ENCODE results near the gene ACADS.

- TF ChIP-seq ISL1 (CRISPR knock-in tag; IDR thresholded peaks at IDR 0.05): no peak
- TF ChIP-seq PPARA (CRISPR knock-in tag; IDR thresholded peaks at IDR 0.05; ENCODE audit: borderline replicate concordance): no peak
- no peak for TF ChIP-seq ZFP30 (CRISPR knock-in tag; IDR thresholded peaks at IDR 0.05)
- TF ChIP-seq BACH2 (CRISPR knock-in tag; IDR thresholded peaks at IDR 0.05; ENCODE audit: borderline replicate concordance): no peak
- no peak for TF ChIP-seq ZNF70 (CRISPR knock-in tag; IDR thresholded peaks at IDR 0.05)
- TF ChIP-seq SNAI2 (CRISPR knock-in tag; IDR thresholded peaks at IDR 0.05): no peak
- no peak for TF ChIP-seq GLIS3 (CRISPR knock-in tag; IDR thresholded peaks at IDR 0.05)
- no peak for TF ChIP-seq ARNTL (CRISPR knock-in tag; IDR thresholded peaks at IDR 0.05; ENCODE audit: borderline replicate concordance, low read depth)
- TF ChIP-seq, protein P1, sequence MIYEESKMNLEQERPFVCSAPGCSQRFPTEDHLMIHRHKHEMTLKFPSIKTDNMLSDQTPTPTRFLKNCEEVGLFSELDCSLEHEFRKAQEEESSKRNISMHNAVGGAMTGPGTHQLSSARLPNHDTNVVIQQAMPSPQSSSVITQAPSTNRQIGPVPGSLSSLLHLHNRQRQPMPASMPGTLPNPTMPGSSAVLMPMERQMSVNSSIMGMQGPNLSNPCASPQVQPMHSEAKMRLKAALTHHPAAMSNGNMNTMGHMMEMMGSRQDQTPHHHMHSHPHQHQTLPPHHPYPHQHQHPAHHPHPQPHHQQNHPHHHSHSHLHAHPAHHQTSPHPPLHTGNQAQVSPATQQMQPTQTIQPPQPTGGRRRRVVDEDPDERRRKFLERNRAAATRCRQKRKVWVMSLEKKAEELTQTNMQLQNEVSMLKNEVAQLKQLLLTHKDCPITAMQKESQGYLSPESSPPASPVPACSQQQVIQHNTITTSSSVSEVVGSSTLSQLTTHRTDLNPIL (CRISPR knock-in tag; IDR thresholded peaks at IDR 0.05; ENCODE audit: low read depth): no peak
- TF ChIP-seq PATZ1 (CRISPR knock-in tag; IDR thresholded peaks at IDR 0.05; ENCODE audit: borderline replicate concordance): no peak
- TF ChIP-seq CSDC2 (CRISPR knock-in tag; IDR thresholded peaks at IDR 0.05): no peak
Observed at GRCh38 chr12:120775862-120776552, 50.4 kb downstream of the ACADS start.

Data from SK-N-SH treated with all-trans-retinoic acid at 6 μM for 48 hours (cell line).